Measurements from ENCODE around the gene ZNF611. TPM values are rescaled to one million over a fixed set of nuclear protein-coding genes. Genes with fewer than 3 reads are reported as not detected.
A peak's percentile ranks its signal among the peaks of the same experiment; 100 is the strongest.
"Not testable (repeated sequence)": the region's sequence is repeated elsewhere in the genome, so short reads cannot be mapped to it uniquely, and the experiment has no call there.

The ZNF611 gene
- total RNA-seq, 2 experiments from 2014 or later, result 20.6 to 22.9 TPM

DNA sequence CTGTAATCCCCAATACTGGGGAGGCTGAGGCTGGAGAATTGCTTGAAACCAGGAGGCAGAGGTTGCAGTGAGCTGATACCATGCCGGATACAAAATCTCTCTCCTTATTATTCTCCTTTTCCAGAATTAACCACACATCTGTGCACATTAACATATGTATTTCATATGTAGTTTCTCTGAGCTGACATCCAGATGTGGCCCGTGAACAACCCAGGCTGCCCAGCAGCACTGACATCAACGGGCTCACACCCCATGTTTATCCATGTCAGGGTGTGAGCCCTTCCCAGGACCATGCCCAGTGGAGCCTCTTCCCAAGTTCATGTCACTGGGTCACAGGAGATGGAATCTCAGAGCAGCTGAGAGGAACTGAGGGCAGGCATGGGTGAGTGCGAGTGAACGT lies 19.5 kb downstream of the ZNF611 start:
- H3K27ac Mint-ChIP-seq, result peak overlapping the region; percentile 55
- H3K4me3 Mint-ChIP-seq; POLR2A ChIA-PET; DNase-seq; intact Hi-C loops (cut with DNase I, micrococcal nuclease); H3K27me3 Mint-ChIP-seq; CTCF ChIA-PET: not testable (repeated sequence)
- H3K4me1 Mint-ChIP-seq, result peaks cover 18% of the 10 kb centered on the region
- peak; percentile 26 for ATAC-seq
- H3K9me3 Mint-ChIP-seq (ENCODE audit: low read depth), result peaks cover 29% of the 10 kb centered on the region
- H3K36me3 Mint-ChIP-seq (ENCODE audit: low read depth), result peaks cover 74% of the 10 kb centered on the region

- H3K27ac Mint-ChIP-seq; H3K27me3 Mint-ChIP-seq; ATAC-seq; intact Hi-C loops (cut with DNase I, micrococcal nuclease); POLR2A ChIA-PET; H3K4me3 Mint-ChIP-seq; DNase-seq; CTCF ChIA-PET: not testable (repeated sequence)
- Mint-ChIP-seq H3K36me3 (ENCODE audit: low read depth) (peaks cover 80% of the 10 kb centered on the region), H3K4me1 (peaks cover 15% of the 10 kb centered on the region), H3K9me3 (ENCODE audit: low read depth) (peaks cover 25% of the 10 kb centered on the region)
These were observed 21.8 kb downstream of the ZNF611 start for GRCh38 chr19:52713051-52713450.

GRCh38 chr19:52711661-52712060 lies 23.2 kb downstream of the ZNF611 start:
- DNase-seq; H3K27me3 Mint-ChIP-seq; POLR2A ChIA-PET; ATAC-seq; intact Hi-C loops (cut with DNase I, micrococcal nuclease); H3K27ac Mint-ChIP-seq; H3K4me3 Mint-ChIP-seq: not testable (repeated sequence)
- CTCF ChIA-PET, result interaction anchor here (0.6 kb wide), 1 partner anchor 55 kb away, joined by 3 read pairs; no protein-coding TSS in a partner anchor
- Mint-ChIP-seq H3K4me1 (peaks cover 14% of the 10 kb centered on the region), H3K36me3 (ENCODE audit: low read depth) (peaks cover 86% of the 10 kb centered on the region), H3K9me3 (ENCODE audit: low read depth) (peaks cover 27% of the 10 kb centered on the region)

DNA sequence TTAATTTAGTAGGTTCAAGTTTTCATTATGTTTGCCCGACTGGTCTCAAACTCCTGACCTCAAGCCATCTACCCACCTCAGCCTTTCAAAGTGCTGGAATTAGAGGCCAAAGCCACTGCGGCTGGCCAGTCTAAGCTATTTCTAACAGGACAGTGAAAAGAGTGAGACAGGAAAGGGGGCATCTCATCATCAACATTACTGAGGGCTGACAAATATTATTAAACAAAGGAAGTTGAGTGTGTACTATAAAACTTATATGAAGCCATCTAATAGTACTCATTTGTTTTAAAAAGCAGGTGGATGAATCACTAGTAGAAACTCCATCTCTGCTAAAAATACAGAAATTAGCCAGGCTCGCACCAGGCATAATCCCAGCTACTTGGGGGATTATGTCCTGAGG lies 24.3 kb downstream of the ZNF611 start:
- no peaks in the 10 kb centered on the region for H3K27me3 Mint-ChIP-seq
- ChIA-PET CTCF (no interaction called here), POLR2A (no interaction called here)
- peaks cover 91% of the 10 kb centered on the region for H3K36me3 Mint-ChIP-seq (ENCODE audit: low read depth)
- H3K27ac Mint-ChIP-seq, result no peak overlapping the region
- ATAC-seq, result no peak
- DNase-seq, result no peak
- H3K4me3 Mint-ChIP-seq, result no peak overlapping the region
- H3K4me1 Mint-ChIP-seq, result peaks cover 3% of the 10 kb centered on the region
- peaks cover 37% of the 10 kb centered on the region for H3K9me3 Mint-ChIP-seq (ENCODE audit: low read depth)
- intact Hi-C loops (cut with DNase I, micrococcal nuclease), result no loop called here

DNA sequence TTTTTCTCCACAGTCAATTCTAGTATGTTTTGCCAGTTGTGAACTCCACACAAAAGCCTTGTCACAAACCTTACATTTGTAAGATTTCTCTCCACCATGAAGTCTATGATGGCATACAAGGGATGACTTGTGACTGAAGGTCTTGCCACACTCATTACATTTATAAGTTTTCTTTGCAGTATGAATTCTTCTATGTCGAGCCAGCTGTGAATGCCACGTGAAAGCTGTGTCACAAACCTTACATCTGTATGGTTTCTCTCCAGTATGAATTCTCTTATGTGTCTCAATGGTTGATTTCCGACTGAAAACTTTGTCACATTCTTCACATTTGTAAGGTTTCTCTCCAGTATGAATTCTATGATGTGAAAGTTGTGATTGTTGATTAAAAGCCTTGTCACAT lies 29.2 kb downstream of the ZNF611 start:
- intact Hi-C loops (cut with DNase I, micrococcal nuclease), result not testable (repeated sequence)

GRCh38 chr19:52703917-52704316 lies 30.9 kb downstream of the ZNF611 start:
- intact Hi-C loops (cut with DNase I, micrococcal nuclease), result no loop called here
- Mint-ChIP-seq H3K9me3 (ENCODE audit: low read depth) (peaks cover 48% of the 10 kb centered on the region), H3K36me3 (ENCODE audit: low read depth) (peaks cover 54% of the 10 kb centered on the region), H3K27me3 (no peaks in the 10 kb centered on the region), H3K4me1 (no peaks in the 10 kb centered on the region), H3K27ac (no peak overlapping the region), H3K4me3 (no peak overlapping the region)
- DNase-seq (no peak), ATAC-seq (no peak)
- ChIA-PET CTCF (no interaction called here), POLR2A (no interaction called here)

More for the DNA sequence above, 29.2 kb downstream of the ZNF611 start:
- Mint-ChIP-seq H3K9me3 (ENCODE audit: low read depth) (peaks cover 44% of the 10 kb centered on the region), H3K36me3 (ENCODE audit: low read depth) (peaks cover 66% of the 10 kb centered on the region)
- ATAC-seq, CTCF ChIA-PET, H3K27me3 Mint-ChIP-seq, H3K27ac Mint-ChIP-seq, POLR2A ChIA-PET, H3K4me1 Mint-ChIP-seq, H3K4me3 Mint-ChIP-seq, DNase-seq: not testable (repeated sequence)

DNA sequence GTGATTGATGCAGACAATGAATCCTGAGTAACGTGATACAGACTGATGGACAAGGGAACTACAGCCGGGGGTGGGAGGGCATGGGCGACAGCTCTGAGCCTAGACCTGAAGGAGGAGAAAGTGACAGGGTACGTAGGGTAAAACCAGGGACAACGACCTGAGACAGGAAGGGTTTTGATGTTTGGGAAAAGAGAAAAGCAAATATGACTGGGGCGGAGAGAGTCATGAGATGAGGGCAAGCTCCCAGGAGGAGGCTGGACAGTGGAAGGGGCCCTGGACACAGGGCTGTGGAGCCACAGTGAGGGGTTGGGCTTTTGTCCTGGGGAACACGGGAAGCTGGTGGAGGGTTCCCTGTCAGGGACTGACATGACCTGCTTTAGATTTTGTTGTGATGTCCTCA lies 34.2 kb downstream of the ZNF611 start:
- ChIA-PET POLR2A (no interaction called here), CTCF (no interaction called here)
- no peaks in the 10 kb centered on the region for H3K4me1 Mint-ChIP-seq
- H3K27ac Mint-ChIP-seq, result no peak overlapping the region
- ATAC-seq, result no peak
- peaks cover 23% of the 10 kb centered on the region for H3K36me3 Mint-ChIP-seq (ENCODE audit: low read depth)
- no peaks in the 10 kb centered on the region for H3K27me3 Mint-ChIP-seq
- peaks cover 33% of the 10 kb centered on the region for H3K9me3 Mint-ChIP-seq (ENCODE audit: low read depth)
- H3K4me3 Mint-ChIP-seq, result no peak overlapping the region
- no peak for DNase-seq
- intact Hi-C loops (cut with DNase I, micrococcal nuclease), result no loop called here

- CTCF ChIA-PET; H3K4me1 Mint-ChIP-seq; POLR2A ChIA-PET; ATAC-seq; intact Hi-C loops (cut with DNase I, micrococcal nuclease); H3K27ac Mint-ChIP-seq; H3K27me3 Mint-ChIP-seq; H3K4me3 Mint-ChIP-seq: not testable (repeated sequence)
- Mint-ChIP-seq H3K36me3 (ENCODE audit: low read depth) (peaks cover 13% of the 10 kb centered on the region), H3K9me3 (ENCODE audit: low read depth) (peaks cover 23% of the 10 kb centered on the region)
- peak; percentile 39 for DNase-seq
These were observed 35.3 kb downstream of the ZNF611 start for GRCh38 chr19:52699555-52699954.

GRCh38 chr19:52695996-52696395 lies 38.8 kb downstream of the ZNF611 start:
- H3K27me3 Mint-ChIP-seq, result no peaks in the 10 kb centered on the region
- intact Hi-C loops (cut with DNase I, micrococcal nuclease), result no loop called here
- peaks cover 4% of the 10 kb centered on the region for H3K36me3 Mint-ChIP-seq (ENCODE audit: low read depth)
- ChIA-PET POLR2A (no interaction called here), CTCF (no interaction called here)
- H3K9me3 Mint-ChIP-seq (ENCODE audit: low read depth), result peaks cover 16% of the 10 kb centered on the region
- DNase-seq (no peak), ATAC-seq (no peak)
- no peak overlapping the region for H3K4me3 Mint-ChIP-seq
- no peak overlapping the region for H3K27ac Mint-ChIP-seq
- peaks cover 3% of the 10 kb centered on the region for H3K4me1 Mint-ChIP-seq

DNA sequence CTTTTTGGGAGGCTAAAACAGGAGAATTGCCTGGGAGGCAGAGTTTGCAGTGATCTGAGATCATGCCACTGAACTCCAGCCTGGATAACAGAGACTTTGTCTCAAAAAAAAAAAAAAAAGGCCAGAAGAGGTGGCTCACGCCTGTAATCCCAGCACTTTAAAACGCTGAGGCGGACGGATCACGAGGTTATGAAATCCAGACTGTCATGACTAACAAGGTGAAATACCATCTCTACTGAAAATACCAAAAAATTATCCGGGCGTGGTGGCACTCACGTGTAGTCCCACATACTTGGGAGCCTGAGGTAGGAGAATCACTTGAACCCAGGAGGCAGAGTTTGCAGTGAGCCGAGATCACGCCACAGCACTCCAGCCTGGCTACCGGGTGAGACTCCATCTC lies 39.9 kb downstream of the ZNF611 start:
- intact Hi-C loops (cut with DNase I, micrococcal nuclease), result no loop called here
- DNase-seq (no peak), ATAC-seq (no peak)
- Mint-ChIP-seq H3K4me1 (peaks cover 9% of the 10 kb centered on the region), H3K27me3 (no peaks in the 10 kb centered on the region), H3K9me3 (ENCODE audit: low read depth) (peaks cover 11% of the 10 kb centered on the region), H3K27ac (no peak overlapping the region), H3K36me3 (ENCODE audit: low read depth) (peaks cover 3% of the 10 kb centered on the region), H3K4me3 (no peak overlapping the region)
- ChIA-PET CTCF (no interaction called here), POLR2A (interaction anchor here (0.7 kb wide), 1 partner anchor 10 kb away, joined by 3 read pairs; no protein-coding TSS in a partner anchor)

GRCh38 chr19:52694281-52694680 lies 40.6 kb downstream of the ZNF611 start:
- CTCF ChIA-PET; intact Hi-C loops (cut with DNase I, micrococcal nuclease); H3K27me3 Mint-ChIP-seq; DNase-seq; POLR2A ChIA-PET; H3K27ac Mint-ChIP-seq; H3K9me3 Mint-ChIP-seq (ENCODE audit: low read depth); H3K4me3 Mint-ChIP-seq; H3K36me3 Mint-ChIP-seq (ENCODE audit: low read depth); ATAC-seq: not testable (repeated sequence)
- peaks cover 13% of the 10 kb centered on the region for H3K4me1 Mint-ChIP-seq

- CTCF ChIA-PET, result no interaction called here
- H3K27ac Mint-ChIP-seq, result no peak overlapping the region
- H3K4me1 Mint-ChIP-seq, result peaks cover 27% of the 10 kb centered on the region
- no peaks in the 10 kb centered on the region for H3K9me3 Mint-ChIP-seq (ENCODE audit: low read depth)
- intact Hi-C loops (cut with DNase I, micrococcal nuclease), result no loop called here
- POLR2A ChIA-PET, result no interaction called here
- DNase-seq (no peak), ATAC-seq (no peak)
- H3K4me3 Mint-ChIP-seq, result no peak overlapping the region
- no peaks in the 10 kb centered on the region for H3K27me3 Mint-ChIP-seq
- peaks cover 9% of the 10 kb centered on the region for H3K36me3 Mint-ChIP-seq (ENCODE audit: low read depth)
These were observed 42.3 kb downstream of the ZNF611 start for GRCh38 chr19:52692431-52693008.

All from activated CD4-positive, alpha-beta T cell treated with anti-CD3 and anti-CD28 coated beads for 36 hours (primary cell).